ENCODE data around the gene PHF21A.

DNA sequence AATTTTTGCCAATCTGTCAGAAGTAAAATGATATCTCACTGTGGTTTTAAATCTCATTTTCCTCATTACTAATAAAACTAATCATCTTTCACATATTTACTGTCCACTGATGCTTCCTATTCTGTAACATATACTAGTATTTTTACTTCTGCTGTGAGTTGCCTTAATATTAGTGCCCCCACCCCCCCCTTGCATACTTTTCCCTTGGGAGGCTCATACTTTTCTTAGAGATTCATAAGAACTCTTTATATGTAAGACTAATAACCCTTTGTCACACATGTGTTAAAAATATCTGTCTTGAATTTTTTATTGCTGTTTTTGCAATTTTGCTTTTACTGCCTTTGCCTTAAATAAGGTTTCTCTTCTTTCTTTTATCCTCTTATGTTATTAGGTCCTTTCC is 87.2 kb downstream of the PHF21A start:
- TF ChIP-seq, protein P1, sequence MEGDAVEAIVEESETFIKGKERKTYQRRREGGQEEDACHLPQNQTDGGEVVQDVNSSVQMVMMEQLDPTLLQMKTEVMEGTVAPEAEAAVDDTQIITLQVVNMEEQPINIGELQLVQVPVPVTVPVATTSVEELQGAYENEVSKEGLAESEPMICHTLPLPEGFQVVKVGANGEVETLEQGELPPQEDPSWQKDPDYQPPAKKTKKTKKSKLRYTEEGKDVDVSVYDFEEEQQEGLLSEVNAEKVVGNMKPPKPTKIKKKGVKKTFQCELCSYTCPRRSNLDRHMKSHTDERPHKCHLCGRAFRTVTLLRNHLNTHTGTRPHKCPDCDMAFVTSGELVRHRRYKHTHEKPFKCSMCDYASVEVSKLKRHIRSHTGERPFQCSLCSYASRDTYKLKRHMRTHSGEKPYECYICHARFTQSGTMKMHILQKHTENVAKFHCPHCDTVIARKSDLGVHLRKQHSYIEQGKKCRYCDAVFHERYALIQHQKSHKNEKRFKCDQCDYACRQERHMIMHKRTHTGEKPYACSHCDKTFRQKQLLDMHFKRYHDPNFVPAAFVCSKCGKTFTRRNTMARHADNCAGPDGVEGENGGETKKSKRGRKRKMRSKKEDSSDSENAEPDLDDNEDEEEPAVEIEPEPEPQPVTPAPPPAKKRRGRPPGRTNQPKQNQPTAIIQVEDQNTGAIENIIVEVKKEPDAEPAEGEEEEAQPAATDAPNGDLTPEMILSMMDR (IDR thresholded peaks at IDR 0.05; ENCODE audit: poor library complexity) = no peak
- TF ChIP-seq EZH2phosphoT487 (IDR thresholded peaks at IDR 0.05; ENCODE audit: low read depth, severe bottlenecking, unreplicated experiment) = no peak
